ENCODE measurements around the gene PML.

DNA sequence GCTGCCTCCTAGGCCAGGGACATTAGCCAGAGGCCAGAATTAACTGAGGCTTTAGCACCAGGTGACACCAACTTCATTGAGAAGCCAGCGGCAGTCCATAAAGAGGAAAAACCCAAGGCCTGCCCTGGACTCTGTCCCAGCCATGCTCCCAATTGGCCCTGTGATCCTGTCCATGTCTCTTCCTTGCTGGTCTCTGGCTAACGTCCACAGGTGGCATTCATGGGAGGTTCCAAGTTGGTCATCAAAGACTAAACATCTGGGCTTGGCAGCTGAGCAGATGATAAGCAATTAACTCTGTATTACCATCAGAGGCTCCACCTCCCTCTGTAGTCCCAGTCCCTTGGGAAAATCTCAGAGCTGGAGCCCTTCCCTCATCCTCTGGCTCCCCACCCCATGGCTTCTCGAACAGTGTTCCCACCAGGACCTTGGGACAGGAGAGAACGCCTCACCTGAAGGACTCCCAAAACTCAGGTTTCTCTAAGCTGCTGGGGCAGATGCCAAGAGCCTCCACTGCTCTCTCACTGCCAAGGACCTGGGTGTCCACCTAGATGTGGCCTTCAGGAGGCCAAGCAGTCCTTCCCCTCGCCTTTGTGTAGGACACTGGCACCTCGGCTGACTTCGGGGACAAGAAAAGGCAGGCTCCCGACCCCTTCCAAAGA is 47.4 kb downstream of the PML start:
- TF ChIP-seq CTCF (IDR thresholded peaks at IDR 0.05): no peak
- TF ChIP-seq POLR2A (IDR thresholded peaks at IDR 0.05): no peak
- TF ChIP-seq EP300 (IDR thresholded peaks at IDR 0.05): no peak

Measured in stomach (tissue), 4 donors.